T47D (cell line): ENCODE data around the gene UNC13D.
"Not testable (repeated sequence)": the region's sequence is repeated elsewhere in the genome, so short reads cannot be mapped to it uniquely, and the experiment has no call there.

Experiments
- DNase-seq, 2 experiments: peaks; one replicate each; pipeline versions ENCODE4 v3.0.0 to v3.0.0-alpha.2; 2011 to 2012; ENCODE audit warnings: low read depth in 1 of 2, low spot score in 1 of 2
- JUND ChIP-seq: IDR thresholded peaks from 2 replicates; pipeline ENCODE4 v1.6.1; 2012; ENCODE audit warnings: low read depth
- in situ Hi-C: cut with HindIII; loops from 2 replicates; pipeline ENCODE4 v1.10.0; 2016; ENCODE audit warnings: low sequenced_read_pairs, low pct_unique_long_range_greater_than_20kb

Gene UNC13D

GRCh38 chr17:75869282-75870141, 25.3 kb upstream of the UNC13D start:
- no peak for TF ChIP-seq JUND
- in situ Hi-C loops: no loop called here
- no peak for DNase-seq

- in situ Hi-C loops, DNase-seq: not testable (repeated sequence)
These were observed 24.6 kb upstream of the UNC13D start for GRCh38 chr17:75868730-75869281.

- in situ Hi-C loops, DNase-seq: not testable (repeated sequence)
These were observed 21.4 kb upstream of the UNC13D start for GRCh38 chr17:75865404-75866188.

GRCh38 chr17:75864887-75865286, 20.7 kb upstream of the UNC13D start:
- DNase-seq, in situ Hi-C loops: not testable (repeated sequence)

- in situ Hi-C loops: no loop called here
These were observed 20.3 kb upstream of the UNC13D start for GRCh38 chr17:75864448-75864871.

GRCh38 chr17:75861927-75862317, 17.7 kb upstream of the UNC13D start:
- in situ Hi-C loops: no loop called here
- DNase-seq: no peak

More at GRCh38 chr17:75864448-75864871, 20.3 kb upstream of the UNC13D start:
- no peak for DNase-seq
- TF ChIP-seq JUND: no peak

GRCh38 chr17:75859358-75859757, 15.2 kb upstream of the UNC13D start:
- in situ Hi-C loops, DNase-seq: not testable (repeated sequence)

More at GRCh38 chr17:75861927-75862317, 17.7 kb upstream of the UNC13D start:
- no peak for TF ChIP-seq JUND

- in situ Hi-C loops: no loop called here
- no peak for DNase-seq
- no peak for TF ChIP-seq JUND
These were observed 12.0 kb upstream of the UNC13D start for GRCh38 chr17:75856062-75856756.

GRCh38 chr17:75855310-75856061, 11.3 kb upstream of the UNC13D start, which contains the start of gene WBP2:
WBP2 (minus strand) TSS chr17:75855335; CDS start chr17:75855297, 38 bp downstream.
- in situ Hi-C loops: no loop called here
- DNase-seq: peak; percentile 99 to 100
- no peak for TF ChIP-seq JUND

- in situ Hi-C loops: no loop called here
- no peak for DNase-seq
- TF ChIP-seq JUND: no peak
These were observed 10.7 kb upstream of the UNC13D start for GRCh38 chr17:75854881-75855309.

- TF ChIP-seq JUND: no peak
- in situ Hi-C loops: no loop called here
- DNase-seq: no peak
These were observed 10.0 kb upstream of the UNC13D start for GRCh38 chr17:75854101-75854748.
